HG03442 (cell line): ENCODE measurements around the gene ST6GALNAC6.

Source experiments
- ATAC-seq: cut with Tn5 transposase; IDR thresholded peaks from one replicate; pipeline ENCODE4 v1.9.1; 2021; ENCODE audit warnings: mild to moderate bottlenecking, moderate library complexity; ENCODE audit not compliant: unreplicated experiment

ST6GALNAC6 gene

DNA sequence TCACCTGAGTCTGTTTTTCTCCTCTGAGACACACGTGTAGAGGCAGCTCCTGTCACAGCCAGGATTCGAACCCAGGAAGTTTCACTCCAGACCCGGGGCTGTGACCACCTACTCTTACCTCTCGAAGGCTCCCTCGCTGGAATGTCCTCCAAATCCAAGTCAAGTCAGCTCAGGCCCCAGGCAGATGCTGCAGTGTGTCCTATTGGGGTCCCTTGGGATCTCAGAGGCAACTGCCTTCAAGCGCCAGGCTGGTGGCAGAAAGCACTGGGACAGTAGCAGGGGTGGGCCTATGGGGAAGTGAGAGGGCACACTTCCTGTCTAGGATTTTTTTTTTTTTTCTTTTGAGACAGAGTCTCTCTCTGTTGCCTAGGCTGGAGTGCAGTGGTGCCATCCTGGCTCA, 18.2 kb upstream of the ST6GALNAC6 start:
- ATAC-seq, result no peak

DNA sequence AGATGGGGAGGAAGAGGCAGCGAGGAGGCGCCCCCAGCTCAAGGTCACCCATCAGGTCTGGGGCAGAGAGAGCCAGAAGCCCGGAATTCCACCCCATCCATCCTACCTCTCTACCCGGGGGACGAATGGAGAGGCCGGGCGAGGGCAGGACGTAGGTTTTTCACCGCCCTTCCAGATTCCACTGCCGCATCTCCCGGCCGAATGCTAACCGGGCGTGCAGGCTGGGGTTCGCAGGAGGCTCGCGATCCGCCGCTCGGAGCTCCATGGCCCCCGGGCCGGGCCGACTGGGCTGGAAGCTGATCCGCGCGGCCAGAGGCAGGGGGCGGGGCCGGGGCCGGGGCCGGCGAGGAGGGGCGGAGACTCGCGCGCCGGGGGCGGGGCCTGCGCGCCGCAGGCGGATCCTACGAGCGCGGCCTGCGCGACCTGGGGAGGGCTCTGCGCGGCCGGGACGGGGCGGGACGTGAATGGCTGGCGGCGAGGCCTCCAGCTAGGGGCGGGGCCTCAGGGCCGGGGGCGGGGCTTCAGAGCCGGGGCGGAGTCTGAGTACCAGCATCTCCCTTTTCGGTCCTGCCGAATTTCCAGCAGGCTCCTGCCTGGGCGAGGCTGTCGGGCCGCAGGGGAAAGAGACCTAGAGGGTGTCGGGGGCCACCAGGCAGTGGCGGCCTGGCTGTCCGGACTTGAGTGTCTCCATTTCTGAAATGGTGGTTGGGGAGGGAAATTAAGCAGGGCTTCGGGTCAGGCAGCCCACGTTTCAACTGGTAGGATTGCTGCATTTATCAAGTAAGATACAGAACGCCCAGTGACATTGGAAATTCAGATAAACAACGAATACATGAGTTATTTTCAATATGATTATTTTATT, 17.5 kb upstream of the ST6GALNAC6 start, which contains the start of gene ST6GALNAC4:
ST6GALNAC4 (minus strand) TSS at position 322 of the 862 bp plus-strand sequence. CDS start 622 bp downstream, outside the sequence.
- ATAC-seq, result peak; percentile 77

DNA sequence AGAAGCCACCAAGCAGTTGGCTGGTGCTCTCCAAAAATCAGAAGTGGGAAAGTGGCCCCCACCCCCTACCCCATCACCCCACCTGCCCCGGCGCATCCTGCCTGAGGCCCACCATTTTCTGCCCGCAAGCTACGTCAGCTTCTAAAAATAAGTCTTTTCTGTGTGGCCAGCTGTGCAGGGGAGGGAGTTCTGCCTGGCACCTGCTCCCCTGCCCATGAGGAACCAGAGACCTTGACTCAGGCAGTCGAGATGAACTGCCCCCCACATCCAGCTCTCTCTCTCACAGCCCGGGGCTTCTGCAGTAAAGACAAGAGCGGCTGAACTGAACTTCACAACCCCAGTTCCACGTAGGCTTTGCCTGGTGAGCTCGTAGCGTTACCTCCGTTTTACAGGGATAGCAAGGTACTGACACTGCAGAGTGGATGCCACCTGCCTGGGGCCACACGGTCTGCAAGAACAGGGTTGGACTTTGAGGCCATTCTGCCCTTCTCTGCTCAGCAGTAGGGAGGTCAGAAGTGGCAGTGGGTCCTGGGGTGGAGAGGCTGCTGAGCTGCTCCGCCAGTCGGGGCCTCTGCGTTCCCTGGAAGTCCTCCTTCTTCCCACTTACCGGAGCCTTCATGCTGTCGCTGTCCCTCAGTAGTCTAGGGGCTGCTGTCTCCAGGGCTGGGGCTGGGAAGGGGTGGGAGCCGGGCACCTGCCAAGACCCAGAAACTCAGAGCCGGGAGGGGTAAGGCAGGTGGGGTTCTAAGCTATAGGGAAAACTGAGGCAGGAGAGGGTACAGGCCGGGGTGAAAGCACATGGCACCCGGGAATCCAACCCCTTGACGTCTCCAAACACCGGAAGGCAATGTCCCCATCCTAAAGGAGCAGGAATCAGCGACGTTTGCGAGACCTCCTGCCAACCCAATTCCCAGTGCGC, 16.7 kb upstream of the ST6GALNAC6 start:
- ATAC-seq, result no peak

DNA sequence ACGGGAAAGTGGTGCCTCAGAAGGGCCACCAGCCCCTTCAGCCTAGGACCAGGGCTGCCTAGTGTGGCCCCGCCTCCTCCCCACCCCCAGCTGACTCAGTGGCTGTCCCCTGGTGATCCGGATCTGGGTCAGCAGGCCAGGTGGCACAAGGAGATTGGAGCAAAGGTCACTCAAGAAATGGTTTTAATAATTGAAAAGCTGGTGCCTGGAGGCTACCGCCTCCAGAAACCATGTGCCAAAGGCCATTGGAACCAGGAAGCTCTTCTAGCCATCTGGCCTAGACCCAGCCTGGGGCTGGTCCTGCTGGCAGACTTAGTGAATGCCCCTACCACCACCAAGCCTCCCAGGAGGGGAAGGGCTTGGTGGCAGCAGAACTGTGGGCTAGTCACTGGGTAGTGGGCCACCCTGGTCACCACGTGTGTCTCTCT, 15.9 kb upstream of the ST6GALNAC6 start:
- ATAC-seq, result no peak

DNA sequence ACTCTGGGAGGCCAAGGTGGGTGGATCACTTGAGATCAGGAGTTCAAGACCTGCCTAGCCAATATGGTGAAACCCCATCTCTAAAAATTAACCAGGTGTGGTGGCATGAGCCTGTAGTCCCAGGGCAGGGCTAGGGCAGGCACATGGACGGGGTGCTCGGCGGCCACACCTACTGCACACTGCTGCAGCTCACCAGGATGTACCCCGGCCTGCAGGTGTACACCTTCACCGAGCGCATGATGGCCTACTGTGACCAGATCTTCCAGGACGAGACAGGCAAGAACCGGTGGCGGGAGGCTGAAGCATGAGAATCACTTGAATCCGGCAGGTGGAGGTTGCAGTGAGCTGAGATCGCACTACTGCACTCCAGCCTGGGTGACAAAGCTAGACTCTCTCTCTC, 14.3 kb upstream of the ST6GALNAC6 start:
- no peak for ATAC-seq

DNA sequence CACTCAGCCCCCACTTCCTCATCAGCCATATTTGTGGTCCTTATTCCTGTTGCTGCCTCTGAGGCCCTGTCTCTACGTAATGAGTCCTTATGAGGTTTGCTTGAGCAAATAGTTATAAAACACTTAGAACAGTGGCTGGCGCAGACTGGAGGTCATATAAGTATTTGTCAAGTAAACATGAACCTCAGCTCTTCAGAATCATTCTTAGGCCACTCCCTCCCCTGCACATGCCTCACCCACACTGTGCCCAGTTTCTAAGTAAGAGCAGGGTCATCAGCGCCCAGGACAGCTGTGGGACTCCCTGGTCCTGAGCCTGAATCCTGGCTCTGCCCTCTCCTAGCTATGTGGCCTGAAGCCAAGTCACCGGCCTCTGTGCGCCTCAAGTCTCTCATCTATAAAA, 13.5 kb upstream of the ST6GALNAC6 start:
- no peak for ATAC-seq

DNA sequence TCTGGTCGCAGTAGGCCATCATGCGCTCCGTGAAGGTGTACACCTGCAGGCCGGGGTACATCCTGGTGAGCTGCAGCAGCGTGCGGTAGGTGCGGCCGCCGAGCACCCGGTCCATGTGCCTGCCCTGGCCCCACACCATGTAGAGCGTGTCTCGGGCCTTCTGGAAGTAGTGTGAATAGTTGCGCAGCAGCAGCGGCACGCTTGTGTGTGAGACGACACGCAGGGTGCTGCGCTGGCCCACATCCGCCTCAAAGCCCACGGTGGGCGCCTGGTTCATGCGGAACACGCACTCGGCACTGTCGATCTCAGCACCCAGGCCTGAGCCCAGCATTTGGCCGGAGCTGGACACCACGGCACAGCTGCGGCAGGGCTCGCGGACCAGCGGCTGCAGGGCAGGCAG, 12.9 kb upstream of the ST6GALNAC6 start:
- ATAC-seq, result no peak

DNA sequence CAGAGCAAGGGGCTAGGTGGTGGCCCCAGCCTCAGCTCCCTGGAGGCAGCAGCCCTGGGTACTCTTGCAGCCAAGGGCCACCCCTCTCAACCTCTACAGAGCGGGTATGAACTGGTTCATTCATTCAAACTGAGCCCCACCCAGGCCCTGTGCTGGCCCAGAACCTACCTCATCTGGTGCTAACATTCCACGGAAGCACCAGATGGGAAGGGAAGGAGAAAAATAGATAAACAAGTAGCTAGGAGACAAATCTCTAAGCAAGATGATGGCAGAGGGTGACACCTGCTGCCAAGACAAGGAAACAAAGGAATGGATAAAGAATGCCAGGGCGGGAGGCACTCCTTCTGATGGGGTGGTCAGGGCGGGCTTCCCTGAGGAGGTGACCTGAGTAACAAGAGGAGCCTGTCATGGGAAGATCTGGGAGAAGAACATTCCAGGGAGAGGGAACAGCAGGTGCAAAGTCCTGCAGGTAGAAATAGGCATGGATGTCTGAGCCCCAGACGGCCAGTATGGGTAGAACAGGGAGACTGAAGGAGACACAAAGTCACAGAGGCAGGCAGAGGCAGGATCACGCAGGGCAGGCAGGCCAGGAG, 11.3 kb upstream of the ST6GALNAC6 start:
- ATAC-seq, result no peak

DNA sequence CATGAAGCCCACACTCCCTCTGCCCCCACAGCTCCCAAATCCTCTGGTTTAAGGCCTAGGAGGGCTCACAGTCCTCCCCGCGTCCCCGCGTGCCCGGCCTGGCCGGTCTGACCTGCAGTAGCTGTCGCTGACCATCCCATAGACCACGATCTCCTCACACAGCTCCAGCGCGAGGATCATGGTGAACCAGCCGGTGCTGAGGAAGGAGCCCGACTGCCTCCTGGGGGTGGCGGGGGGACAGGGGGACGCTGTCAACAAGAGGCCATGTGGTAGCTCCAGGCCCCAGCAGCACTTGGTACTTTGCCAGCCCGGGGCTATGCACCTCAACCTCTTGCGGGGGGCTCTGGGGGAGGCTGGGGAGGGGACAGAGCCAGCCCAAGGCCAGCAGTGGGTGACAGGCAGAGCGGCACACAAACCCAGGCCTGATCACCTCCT, 10.5 kb upstream of the ST6GALNAC6 start:
- ATAC-seq, result no peak

DNA sequence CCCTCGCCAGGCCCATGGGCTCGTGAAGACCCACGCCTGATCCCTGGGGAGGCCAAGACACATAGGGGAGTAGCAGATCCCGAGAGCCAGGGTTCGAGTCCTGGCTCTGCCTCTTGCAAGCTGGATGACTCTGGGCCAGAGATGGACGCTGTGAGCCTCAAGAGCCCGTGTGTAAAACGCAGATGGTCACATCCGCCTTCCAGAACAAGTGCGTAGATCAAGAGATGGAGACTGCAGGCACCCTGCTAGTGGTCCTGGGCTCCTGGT, 9.2 kb upstream of the ST6GALNAC6 start:
- ATAC-seq, result no peak

DNA sequence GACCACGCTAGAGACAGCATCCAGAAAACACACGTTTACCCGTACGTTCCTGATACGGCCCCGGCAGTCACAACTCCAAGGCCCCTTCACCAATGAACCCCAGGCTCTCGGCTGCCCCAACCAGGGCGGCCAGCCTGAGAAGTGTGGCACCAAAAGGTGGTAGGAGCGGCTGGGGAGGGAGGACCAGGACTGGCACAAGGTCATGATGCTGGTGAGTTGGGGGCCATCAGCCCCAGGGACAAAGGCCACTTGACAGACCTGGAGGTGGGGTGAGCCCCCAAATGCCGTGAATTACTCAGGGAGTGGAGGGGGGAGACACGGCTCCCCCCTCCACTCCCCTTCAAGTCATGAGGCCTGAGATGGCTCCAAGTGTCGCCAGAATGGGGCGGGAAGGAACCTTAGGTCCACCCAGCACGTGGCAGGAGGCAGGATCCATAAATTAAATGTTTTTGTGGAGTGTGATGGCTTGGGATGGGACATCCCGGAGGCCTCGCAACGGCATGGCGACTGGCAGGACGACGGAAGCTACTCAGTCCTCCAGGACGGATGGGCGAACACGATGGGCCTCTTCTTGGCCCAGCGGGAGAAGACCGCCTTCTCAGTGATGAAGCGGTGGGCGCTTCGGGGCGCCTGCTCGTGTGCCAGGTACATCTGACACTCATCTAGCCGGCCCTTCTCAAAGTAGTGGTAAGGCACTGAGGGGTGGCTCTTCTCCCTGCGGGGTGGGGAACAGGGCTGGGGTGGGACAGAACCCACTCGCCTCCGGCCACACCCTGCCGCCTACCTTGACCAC, 8.7 kb upstream of the ST6GALNAC6 start:
- ATAC-seq, result no peak

DNA sequence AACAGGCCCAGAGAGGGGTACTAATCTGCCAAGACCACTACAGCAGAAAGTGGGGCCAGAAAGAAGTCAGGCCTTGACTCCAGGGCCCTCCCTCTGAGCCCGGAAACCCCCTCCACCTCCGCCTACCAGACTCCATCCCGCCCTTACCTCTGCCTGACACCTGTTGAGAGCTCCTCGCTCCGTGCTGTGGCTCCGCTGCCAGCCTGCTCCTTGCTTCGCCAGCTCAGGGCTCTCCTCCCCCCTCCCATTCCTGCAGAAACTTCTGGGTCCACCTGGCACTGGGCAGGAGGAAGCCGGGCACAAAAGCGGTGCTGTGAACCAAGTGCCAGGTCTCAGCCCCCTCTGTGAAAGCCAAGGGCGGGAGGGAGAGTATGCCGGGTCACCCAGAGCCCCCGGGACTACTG, 6.4 kb upstream of the ST6GALNAC6 start:
- ATAC-seq, result no peak

DNA sequence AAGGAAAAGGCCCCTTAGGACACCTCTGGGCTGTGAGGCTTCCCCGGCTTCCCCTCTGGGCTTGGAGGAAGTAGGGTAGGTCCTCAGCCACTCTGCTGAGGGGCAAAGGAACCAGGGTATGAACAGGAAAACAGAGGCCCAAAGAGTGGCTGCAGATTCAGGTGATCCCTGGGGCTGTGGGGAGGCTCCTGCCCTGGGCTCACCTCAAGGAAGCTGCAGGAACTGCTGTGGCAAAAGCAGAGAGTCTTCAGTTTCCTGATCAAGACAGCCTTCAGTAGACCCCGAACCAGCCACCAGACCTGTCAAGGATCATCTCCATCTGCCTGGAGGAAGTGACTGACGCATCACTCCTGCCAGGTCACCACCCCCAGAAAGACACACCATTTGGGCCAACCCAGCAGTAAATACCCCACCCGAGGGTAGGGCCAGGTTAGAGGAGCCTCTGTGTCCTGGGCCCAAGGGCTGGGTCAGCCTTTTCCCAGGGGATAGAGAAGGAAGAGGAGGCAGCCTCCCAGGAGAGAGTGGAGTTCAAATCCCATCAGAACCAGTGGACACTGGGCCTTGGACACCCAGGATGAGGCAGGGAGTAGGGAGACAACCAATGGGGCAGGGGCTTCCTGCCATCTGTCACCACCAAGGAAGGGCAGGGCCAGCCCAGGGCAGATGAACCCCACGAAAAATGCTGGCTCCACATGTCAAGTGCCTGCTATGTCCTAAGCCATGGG, 5.8 kb upstream of the ST6GALNAC6 start:
- ATAC-seq, result no peak

DNA sequence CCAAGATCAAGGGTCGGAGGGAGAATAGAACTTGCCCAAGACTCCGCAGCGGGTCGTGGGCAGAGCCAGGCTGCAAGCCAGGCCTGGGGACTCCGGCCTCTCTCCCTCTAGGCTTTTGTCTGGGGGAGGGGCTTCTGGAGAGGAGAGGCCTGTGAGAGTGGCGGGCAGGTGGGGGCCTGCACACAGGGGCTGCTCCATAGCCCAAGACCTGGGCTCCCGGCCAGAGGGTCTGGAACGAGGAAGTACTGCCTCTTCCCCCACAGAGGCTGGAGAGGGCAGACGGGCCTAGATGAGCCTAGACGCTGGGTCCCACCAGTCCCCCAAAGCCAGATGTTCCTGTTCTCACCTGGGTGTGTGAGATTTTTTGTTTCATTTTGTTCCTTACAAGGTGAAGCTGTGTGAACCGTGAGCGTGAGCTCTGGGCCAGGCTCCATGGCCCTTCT, 5.2 kb upstream of the ST6GALNAC6 start:
- no peak for ATAC-seq

DNA sequence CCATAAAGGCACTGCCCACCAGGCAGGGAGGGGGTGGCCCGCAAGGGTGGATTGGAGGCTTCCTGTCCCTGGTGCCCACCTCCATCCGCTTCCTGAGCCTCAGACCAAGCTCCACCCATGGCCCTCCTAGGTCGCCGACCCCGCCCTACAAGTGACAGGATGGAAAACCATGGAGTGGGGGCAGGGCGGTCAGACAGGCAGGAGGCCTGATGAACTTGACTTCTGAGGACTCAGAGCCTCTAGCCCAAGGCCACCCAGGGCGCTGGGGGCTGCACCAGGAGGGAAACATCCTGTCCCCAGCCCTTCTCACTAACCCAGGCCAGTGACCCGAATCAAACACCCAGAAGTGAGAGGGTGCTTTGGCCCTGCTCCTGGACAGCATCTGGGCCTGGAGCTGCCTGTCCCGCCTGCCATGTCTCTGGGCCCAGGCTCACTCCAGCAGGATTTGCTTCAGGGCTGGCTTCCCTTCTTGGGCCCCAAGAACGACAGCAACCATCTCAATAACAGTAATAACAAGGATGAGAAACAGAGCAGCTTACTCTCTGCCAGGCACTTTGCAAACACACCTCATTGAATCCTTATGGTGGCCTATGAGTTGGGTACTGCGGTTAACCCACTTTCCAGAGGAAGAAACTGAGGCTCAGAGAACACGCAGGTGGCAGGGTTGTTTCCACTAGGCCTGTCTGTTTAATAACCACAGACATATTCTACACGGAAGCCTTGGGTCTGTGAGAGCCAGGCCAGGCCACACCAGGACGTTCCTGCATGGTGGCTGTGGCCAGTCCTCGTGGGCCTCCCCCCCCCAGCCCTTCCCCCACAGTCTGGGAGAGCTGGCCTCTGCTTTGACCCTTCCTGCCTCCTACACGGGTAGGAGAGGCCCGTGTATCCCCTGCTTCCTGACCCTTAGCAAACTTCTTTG, 4.4 kb upstream of the ST6GALNAC6 start:
- no peak for ATAC-seq

DNA sequence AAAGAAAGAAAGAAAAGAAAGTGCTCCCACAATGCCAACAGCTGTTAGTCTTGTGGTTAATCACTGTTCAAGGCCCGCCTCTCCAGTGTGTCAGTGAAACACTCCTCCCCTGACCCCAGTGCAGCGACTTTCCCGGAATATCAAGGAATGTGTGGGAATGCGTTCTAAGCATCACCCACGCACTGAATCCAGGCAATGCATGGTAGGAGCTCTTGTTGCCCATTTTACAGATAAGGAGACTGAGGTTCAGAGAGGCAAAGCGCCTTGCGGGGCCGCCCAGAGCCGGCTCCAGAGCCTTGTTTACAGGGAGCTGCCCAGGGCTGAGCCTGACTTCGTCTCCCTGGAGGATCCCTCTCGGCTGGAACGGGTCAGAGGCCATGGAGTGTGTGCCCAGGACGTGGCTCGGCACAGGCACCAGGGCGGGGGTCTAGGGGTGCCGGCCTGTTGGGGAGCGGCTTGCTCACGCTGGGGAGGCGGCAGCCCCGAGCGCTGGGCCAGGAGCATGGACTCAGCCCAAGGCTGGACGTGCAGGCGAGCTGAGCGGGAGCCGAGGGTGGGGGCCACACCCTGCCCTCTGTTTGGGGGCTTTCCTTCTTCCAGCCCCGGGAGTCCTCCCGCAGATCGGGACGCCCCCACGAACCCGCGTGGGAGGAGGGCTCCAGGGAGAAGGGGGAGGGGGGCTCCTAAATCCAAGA, 823 bp downstream of the ST6GALNAC6 start:
- ATAC-seq, result peak; percentile 4

DNA sequence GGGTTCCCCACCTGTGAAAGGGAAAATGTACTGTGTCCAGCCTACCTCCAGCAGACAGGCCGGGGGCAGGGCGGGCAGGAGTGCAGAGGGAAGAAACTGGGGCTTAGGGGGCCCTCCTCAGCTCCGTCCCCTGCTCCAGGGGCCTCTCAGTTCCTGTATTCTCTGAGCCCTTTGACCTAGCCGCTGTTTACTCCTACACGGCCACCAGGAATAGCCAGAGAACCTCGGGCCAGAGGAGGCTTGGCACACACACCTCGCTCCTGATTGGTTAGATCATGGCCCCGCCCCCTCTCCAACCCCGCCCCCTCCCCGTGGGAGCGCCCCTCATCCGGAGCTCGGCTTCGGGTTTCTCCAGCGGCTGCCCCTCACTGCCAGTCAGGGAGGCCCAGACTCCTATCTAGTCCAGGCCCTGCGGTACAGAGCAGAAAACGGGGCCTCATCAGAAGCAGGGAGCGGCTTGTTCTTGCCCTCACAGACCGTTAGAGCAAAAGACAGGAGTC, 2.2 kb downstream of the ST6GALNAC6 start:
- ATAC-seq, result no peak
